GM12878 (cell line): ENCODE results near the gene DPEP1. TPM values are rescaled to one million over a fixed set of nuclear protein-coding genes. Genes with fewer than 3 reads are reported as not detected.

ENCODE experiments used
- BACH1 ChIP-seq: fragments of 450-650 bp; IDR thresholded peaks from 2 replicates; pipeline ENCODE4 v1.6.1; 2017; ENCODE audit warnings: mild to moderate bottlenecking, borderline replicate concordance
- BHLHE40 ChIP-seq, 2 experiments: fragments of 450-650 bp in 1 of 2; IDR thresholded peaks; 2 replicates each; pipeline ENCODE4 v1.6.1; 2011 to 2017; ENCODE audit warnings: low read depth in 2 of 2, borderline replicate concordance in 1 of 2, improper control_type of control experiment in 1 of 2, low read length in 1 of 2, mild to moderate bottlenecking in 1 of 2
- CBX3 ChIP-seq: fragments of 200-600 bp; sonication (generic); IDR thresholded peaks from 2 replicates; pipeline ENCODE4 v1.6.1; 2016; ENCODE audit warnings: low read depth, borderline replicate concordance
- CREB1 ChIP-seq: IDR thresholded peaks from 2 replicates; pipeline ENCODE4 v1.6.1; 2012; ENCODE audit warnings: low read depth, mild to moderate bottlenecking, inconsistent platforms
- CTCF ChIP-seq, 3 experiments: IDR thresholded peaks in 2 of 3; conservative IDR thresholded peaks in 1 of 3; 2 replicates each; pipeline ENCODE4 v1.5.1; 2011; ENCODE audit warnings: low read depth in 3 of 3, low read length in 3 of 3, mild to moderate bottlenecking in 3 of 3, control low read depth in 2 of 3, moderate library complexity in 2 of 3, inconsistent platforms in 1 of 3, mixed read lengths in 1 of 3; ENCODE audit not compliant: control insufficient read depth in 2 of 3, insufficient read depth in 1 of 3; ENCODE audit errors: extremely low read depth in 1 of 3
- NBN ChIP-seq: fragments of 450-650 bp; IDR thresholded peaks from 2 replicates; pipeline ENCODE4 v1.6.1; 2016
- NFYA ChIP-seq: IDR thresholded peaks from 2 replicates; pipeline ENCODE4 v1.6.1; 2011; ENCODE audit warnings: low read depth, mild to moderate bottlenecking, low read length, improper control_type of control experiment, borderline replicate concordance
- NKRF ChIP-seq: fragments of 450-650 bp; conservative IDR thresholded peaks from 2 replicates; pipeline ENCODE4 v1.6.1; 2017; ENCODE audit warnings: mild to moderate bottlenecking, moderate library complexity
- POLR2A ChIP-seq: IDR thresholded peaks from 2 replicates; pipeline ENCODE4 v1.6.1; 2011; ENCODE audit warnings: low read depth, mild to moderate bottlenecking, low read length
- RELA ChIP-seq: fragments of 450-650 bp; IDR thresholded peaks from 2 replicates; pipeline ENCODE4 v1.8.0; 2014; ENCODE audit warnings: borderline replicate concordance; ENCODE audit not compliant: partially characterized antibody
- SKIL ChIP-seq: fragments of 450-650 bp; IDR thresholded peaks from 2 replicates; pipeline ENCODE4 v1.6.1; 2017; ENCODE audit warnings: mild to moderate bottlenecking, low read depth, inconsistent platforms; ENCODE audit not compliant: poor library complexity, severe bottlenecking
- SMC3 ChIP-seq: IDR thresholded peaks from 2 replicates; pipeline ENCODE4 v1.6.1; 2011; ENCODE audit warnings: low read length, improper control_type of control experiment, borderline replicate concordance
- SPI1 ChIP-seq: IDR thresholded peaks from 2 replicates; pipeline ENCODE4 v1.6.1; 2011; ENCODE audit warnings: low read depth, mild to moderate bottlenecking, low read length, moderate library complexity, borderline replicate concordance; ENCODE audit not compliant: insufficient read depth
- SREBF2 ChIP-seq: IDR thresholded peaks from 2 replicates; pipeline ENCODE4 v1.6.1; 2012; ENCODE audit warnings: mild to moderate bottlenecking, low read length
- ZNF207 ChIP-seq: fragments of 450-650 bp; IDR thresholded peaks from 2 replicates; pipeline ENCODE4 v1.6.1; 2014; ENCODE audit warnings: antibody characterized with exemption, mild to moderate bottlenecking, borderline replicate concordance
- polyA plus RNA-seq, 11 experiments: library from polyadenylated mRNA; depleted of rRNA in 4 of 11; unstranded in 6 of 11; stranded (reverse) in 5 of 11; fragments of >200 nt; fragmentation: Nextera tagmentation in 4 of 11; fragmentation: Illumina TruSeq in 1 of 11; extraction: Ambion mirVana in 4 of 11; extraction: Trizol in 1 of 11; gene quantifications; 1 replicate in 1 of 11; 2 replicates in 10 of 11; pipeline versions ENCODE4 v1.2.1 to v1.2.3, GENCODE V29; 2011 to 2016; ENCODE audit warnings: inconsistent platforms in 2 of 11, missing spikeins in 2 of 11, low read depth in 1 of 11
- total RNA-seq, 4 experiments: library from RNA; depleted of rRNA in 3 of 4; stranded (reverse); fragments of >200 nt in 3 of 4; fragmentation: Illumina TruSeq in 1 of 4; extraction: Trizol in 1 of 4; gene quantifications; 2 replicates each; pipeline versions ENCODE4 v1.2.1 to v1.2.3, GENCODE V29; 2013 to 2021
- TF ChIP-seq, protein P1 (sequence below): fragments of 450-650 bp; IDR thresholded peaks from 2 replicates; pipeline ENCODE4 v1.6.1; 2017; ENCODE audit warnings: antibody characterized with exemption, mild to moderate bottlenecking, moderate library complexity
- TF ChIP-seq, protein P2 (sequence below): IDR thresholded peaks from 2 replicates; pipeline ENCODE4 v1.6.1; 2011; ENCODE audit warnings: borderline replicate concordance, low read depth, mild to moderate bottlenecking, moderate library complexity, low read length; ENCODE audit not compliant: insufficient read depth, poor library complexity, severe bottlenecking

The DPEP1 gene
- total and polyA plus RNA-seq, 10 of the 15 experiments (the other 5 are each of a cell fraction or from before 2014, with no cell fraction given) = not detected

DNA sequence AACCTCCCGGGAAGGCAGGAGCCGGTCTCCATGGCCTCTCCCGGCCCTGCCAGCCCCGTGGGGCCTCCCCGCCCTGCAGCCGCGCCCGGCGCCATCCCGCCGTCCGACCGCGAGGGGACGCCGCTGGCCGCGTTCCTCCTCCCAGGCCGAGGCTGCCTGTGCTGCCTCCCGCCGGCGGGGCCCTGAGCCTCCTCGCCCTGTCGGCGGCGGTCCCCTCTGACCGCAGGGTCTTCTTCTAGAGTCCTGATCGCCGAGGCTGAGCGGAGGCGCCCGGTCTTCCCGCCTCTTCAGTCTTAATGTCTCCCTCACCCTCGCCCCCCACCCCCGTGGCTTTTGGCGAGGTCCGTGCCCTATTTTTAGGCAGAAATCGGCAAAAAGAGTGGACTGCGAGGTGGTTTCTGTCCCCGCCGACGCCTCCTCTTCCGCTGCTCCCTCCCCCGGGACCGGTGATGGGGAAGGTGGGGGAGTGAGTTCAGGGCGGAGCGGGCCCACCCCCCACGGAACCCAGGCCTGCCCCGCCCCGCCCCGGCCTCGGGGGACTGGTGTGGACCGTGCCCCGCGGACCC, 38.7 kb upstream of the DPEP1 start (continued):
- peak; percentile 52 for TF ChIP-seq RELA
- TF ChIP-seq ZNF207 = no peak; the same call in 1 of the 2 replicates
- TF ChIP-seq CREB1 = no peak
- no peak for TF ChIP-seq POLR2A
- TF ChIP-seq SMC3 = peak; percentile 37
- no peak for TF ChIP-seq CBX3
- TF ChIP-seq, protein P1, sequence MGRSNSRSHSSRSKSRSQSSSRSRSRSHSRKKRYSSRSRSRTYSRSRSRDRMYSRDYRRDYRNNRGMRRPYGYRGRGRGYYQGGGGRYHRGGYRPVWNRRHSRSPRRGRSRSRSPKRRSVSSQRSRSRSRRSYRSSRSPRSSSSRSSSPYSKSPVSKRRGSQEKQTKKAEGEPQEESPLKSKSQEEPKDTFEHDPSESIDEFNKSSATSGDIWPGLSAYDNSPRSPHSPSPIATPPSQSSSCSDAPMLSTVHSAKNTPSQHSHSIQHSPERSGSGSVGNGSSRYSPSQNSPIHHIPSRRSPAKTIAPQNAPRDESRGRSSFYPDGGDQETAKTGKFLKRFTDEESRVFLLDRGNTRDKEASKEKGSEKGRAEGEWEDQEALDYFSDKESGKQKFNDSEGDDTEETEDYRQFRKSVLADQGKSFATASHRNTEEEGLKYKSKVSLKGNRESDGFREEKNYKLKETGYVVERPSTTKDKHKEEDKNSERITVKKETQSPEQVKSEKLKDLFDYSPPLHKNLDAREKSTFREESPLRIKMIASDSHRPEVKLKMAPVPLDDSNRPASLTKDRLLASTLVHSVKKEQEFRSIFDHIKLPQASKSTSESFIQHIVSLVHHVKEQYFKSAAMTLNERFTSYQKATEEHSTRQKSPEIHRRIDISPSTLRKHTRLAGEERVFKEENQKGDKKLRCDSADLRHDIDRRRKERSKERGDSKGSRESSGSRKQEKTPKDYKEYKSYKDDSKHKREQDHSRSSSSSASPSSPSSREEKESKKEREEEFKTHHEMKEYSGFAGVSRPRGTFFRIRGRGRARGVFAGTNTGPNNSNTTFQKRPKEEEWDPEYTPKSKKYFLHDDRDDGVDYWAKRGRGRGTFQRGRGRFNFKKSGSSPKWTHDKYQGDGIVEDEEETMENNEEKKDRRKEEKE = no peak
- TF ChIP-seq, protein P2, sequence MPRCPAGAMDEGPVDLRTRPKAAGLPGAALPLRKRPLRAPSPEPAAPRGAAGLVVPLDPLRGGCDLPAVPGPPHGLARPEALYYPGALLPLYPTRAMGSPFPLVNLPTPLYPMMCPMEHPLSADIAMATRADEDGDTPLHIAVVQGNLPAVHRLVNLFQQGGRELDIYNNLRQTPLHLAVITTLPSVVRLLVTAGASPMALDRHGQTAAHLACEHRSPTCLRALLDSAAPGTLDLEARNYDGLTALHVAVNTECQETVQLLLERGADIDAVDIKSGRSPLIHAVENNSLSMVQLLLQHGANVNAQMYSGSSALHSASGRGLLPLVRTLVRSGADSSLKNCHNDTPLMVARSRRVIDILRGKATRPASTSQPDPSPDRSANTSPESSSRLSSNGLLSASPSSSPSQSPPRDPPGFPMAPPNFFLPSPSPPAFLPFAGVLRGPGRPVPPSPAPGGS = no peak
- TF ChIP-seq BHLHE40 (IDR thresholded peaks at IDR 0.05; ENCODE audit: borderline replicate concordance in 1 of 2, low read depth in 2 of 2, low read length in 1 of 2) = peak in 1 of 2 experiments; percentile 37; a peak in 1 of 4 replicates
- peak; percentile 66 to 84 (median 73); a peak in 5 of 6 replicates for TF ChIP-seq CTCF (IDR thresholded peaks at IDR 0.05 in 2 of 3, conservative IDR thresholded peaks at IDR 0.05 in 1 of 3; ENCODE audit: control insufficient read depth in 2 of 3, extremely low read depth in 1 of 3, insufficient read depth in 1 of 3, low read depth in 3 of 3, low read length in 3 of 3)
- TF ChIP-seq NFYA = no peak
- TF ChIP-seq NBN = no peak
- no peak for TF ChIP-seq SPI1
- TF ChIP-seq SKIL = no peak
- no peak for TF ChIP-seq SREBF2
- 0 out of 2 replicates have a peak, but pooled peaks have one; percentile 67 for TF ChIP-seq NKRF
- peak; percentile 51; the same call in 1 of the 2 replicates for TF ChIP-seq BACH1
